Suprapubic skin (tissue), 3 donors: ENCODE results near the gene MRPS10.

Source experiments
- CTCF ChIP-seq, 2 donors: fragments of 200-600 bp in 1 of 2; fragments of 450-650 bp in 1 of 2; sonication (generic) in 1 of 2; IDR thresholded peaks; one replicate each; pipeline ENCODE4 v1.5.1; 2016 to 2019; ENCODE audit warnings: antibody characterized with exemption in 2 of 2, mild to moderate bottlenecking in 1 of 2, moderate library complexity in 1 of 2
- POLR2A ChIP-seq, 2 donors: fragments of 450-650 bp; IDR thresholded peaks; one replicate each; pipeline ENCODE4 v1.6.1; 2017; ENCODE audit warnings: antibody characterized with exemption in 2 of 2, mild to moderate bottlenecking in 2 of 2, moderate library complexity in 2 of 2

DNA sequence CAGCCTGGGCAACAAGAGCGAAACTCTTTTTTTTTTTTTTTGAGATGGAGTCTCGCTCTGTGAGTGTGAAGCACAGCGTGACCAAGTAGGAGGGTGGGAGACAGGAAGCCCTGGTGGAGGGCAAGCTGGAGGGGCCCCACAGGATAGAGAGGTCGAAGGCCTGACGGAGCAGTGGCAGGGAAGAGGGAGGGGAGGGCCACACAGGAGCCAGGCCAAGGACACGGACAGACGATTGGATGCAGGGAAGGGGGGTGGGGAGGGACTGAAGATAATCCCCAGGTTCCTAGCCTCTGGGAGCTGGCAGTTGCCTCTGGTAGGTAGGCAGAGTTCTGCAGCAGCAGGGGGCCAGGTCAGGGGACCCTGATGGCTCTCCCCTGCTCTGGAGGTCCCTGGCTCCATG lies 55.3 kb downstream of the MRPS10 start:
- TF ChIP-seq CTCF (IDR thresholded peaks at IDR 0.05) = no peak
- no peak for TF ChIP-seq POLR2A (IDR thresholded peaks at IDR 0.05)
